Bronchial epithelial cell (primary cell): ENCODE results near the gene C10orf120. TPM values are rescaled to one million over a fixed set of nuclear protein-coding genes. Genes with fewer than 3 reads are reported as not detected.

Source experiments
- DNase-seq: peaks from one replicate; pipeline ENCODE4 v3.0.0-alpha.2; 2010; ENCODE audit warnings: low read depth
- FAIRE-seq: peaks from 2 replicates; lab custom pipeline; 2011; peaks lifted over from hg19 to GRCh38; lab: Jason Lieb, UNC
- H3K27me3 ChIP-seq: 2 replicates; pipeline ENCODE4 v1.5.1; 2011; ENCODE audit warnings: low read length; ENCODE audit not compliant: control insufficient read depth, insufficient read depth
- H3K36me3 ChIP-seq: 2 replicates; pipeline ENCODE4 v1.5.1; 2011; ENCODE audit warnings: low read length; ENCODE audit not compliant: control insufficient read depth, insufficient read depth
- H3K4me3 ChIP-seq: 2 replicates; pipeline ENCODE4 v1.5.1; 2011; ENCODE audit warnings: mild to moderate bottlenecking, low read depth, low read length, control low read depth
- total RNA-seq: library from RNA; depleted of rRNA; stranded (reverse); fragments of >200 nt; gene quantifications from 2 replicates; pipeline ENCODE4 v1.2.1, GENCODE V29; 2014
- TF ChIP-seq, protein P1 (sequence below): IDR thresholded peaks from 2 replicates; pipeline ENCODE4 v1.5.1; 2011; ENCODE audit warnings: mild to moderate bottlenecking, moderate library complexity, low read length, control low read depth, inconsistent platforms; ENCODE audit not compliant: insufficient read depth, severe bottlenecking

C10orf120 gene
- total RNA-seq, 1 donor from 2014 or later, result not detected

- TF ChIP-seq, protein P1, sequence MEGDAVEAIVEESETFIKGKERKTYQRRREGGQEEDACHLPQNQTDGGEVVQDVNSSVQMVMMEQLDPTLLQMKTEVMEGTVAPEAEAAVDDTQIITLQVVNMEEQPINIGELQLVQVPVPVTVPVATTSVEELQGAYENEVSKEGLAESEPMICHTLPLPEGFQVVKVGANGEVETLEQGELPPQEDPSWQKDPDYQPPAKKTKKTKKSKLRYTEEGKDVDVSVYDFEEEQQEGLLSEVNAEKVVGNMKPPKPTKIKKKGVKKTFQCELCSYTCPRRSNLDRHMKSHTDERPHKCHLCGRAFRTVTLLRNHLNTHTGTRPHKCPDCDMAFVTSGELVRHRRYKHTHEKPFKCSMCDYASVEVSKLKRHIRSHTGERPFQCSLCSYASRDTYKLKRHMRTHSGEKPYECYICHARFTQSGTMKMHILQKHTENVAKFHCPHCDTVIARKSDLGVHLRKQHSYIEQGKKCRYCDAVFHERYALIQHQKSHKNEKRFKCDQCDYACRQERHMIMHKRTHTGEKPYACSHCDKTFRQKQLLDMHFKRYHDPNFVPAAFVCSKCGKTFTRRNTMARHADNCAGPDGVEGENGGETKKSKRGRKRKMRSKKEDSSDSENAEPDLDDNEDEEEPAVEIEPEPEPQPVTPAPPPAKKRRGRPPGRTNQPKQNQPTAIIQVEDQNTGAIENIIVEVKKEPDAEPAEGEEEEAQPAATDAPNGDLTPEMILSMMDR, result no peak
- H3K36me3 ChIP-seq, result no peaks in the 10 kb centered on the region
- DNase-seq (no peak), FAIRE-seq (no peak)
- H3K4me3 ChIP-seq, result no peak overlapping the region
- H3K27me3 ChIP-seq, result no peaks in the 10 kb centered on the region
Measured at GRCh38 chr10:122665329-122665860, 34.3 kb downstream of the C10orf120 start.

- Histone ChIP-seq H3K4me3 (no peak overlapping the region), H3K27me3 (no peaks in the 10 kb centered on the region), H3K36me3 (no peaks in the 10 kb centered on the region)
- TF ChIP-seq, protein P1, result no peak
- no peak for DNase-seq
- no peak for FAIRE-seq
Measured at GRCh38 chr10:122664501-122664900, 35.1 kb downstream of the C10orf120 start.

DNA sequence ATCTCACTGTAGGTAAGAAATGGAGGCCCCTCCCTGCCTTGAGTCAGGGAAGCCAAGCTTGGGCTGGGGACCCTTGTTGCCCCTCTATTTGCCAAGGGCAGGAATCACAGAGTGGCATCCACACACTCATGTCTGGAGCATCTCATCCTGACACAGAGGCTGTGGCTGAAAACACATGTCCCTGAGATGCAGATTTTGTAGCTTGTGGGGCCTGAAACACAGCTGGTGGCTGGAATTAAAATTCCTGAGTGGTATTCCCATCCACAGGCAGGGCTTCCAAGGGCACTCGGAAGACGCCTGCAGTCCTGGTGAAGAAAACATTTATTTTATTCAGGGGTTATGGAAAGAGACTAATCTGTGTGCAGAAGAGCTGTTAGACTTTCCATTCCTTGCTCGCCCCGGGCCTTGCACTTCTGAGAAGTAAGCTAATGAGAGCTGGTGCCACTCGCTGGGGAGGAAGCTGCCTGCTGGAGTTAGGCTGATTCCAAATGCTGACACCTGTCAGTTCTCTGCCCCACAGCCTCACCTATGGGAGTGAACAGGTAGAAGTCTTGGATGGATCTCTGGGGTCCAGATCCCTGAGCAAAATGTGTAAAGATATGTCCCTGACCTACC, 36.0 kb downstream of the C10orf120 start:
- FAIRE-seq (no peak), DNase-seq (no peak)
- Histone ChIP-seq H3K4me3 (no peak overlapping the region), H3K27me3 (no peaks in the 10 kb centered on the region), H3K36me3 (no peaks in the 10 kb centered on the region)
- TF ChIP-seq, protein P1, result no peak

- FAIRE-seq, result no peak
- Histone ChIP-seq H3K27me3 (no peaks in the 10 kb centered on the region), H3K4me3 (no peak overlapping the region), H3K36me3 (no peaks in the 10 kb centered on the region)
- DNase-seq, result no peak
- TF ChIP-seq, protein P1, result no peak
Measured at GRCh38 chr10:122662231-122662630, 37.4 kb downstream of the C10orf120 start.

DNA sequence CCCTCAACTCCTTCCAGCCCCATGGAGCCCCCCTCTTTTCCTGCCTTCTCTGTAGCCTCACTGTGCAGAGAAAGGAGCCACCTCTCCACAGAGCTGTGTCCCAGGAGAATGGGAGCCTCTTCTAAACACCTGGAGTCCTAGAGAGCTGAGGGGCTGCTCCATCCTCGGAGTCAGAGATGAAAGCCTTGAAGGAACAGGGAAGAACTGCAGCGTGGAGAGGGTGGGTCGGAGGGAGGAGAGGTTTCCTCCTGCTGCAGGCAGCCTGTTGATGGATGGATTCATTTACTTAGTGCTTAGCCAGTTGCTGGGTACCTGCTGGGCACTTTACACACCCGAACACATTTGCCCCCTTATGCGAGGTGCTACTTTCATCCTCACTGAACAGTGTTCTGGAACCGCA, 39.0 kb downstream of the C10orf120 start:
- no peaks in the 10 kb centered on the region for H3K27me3 ChIP-seq
- TF ChIP-seq, protein P1, result no peak
- H3K36me3 ChIP-seq, result no peaks in the 10 kb centered on the region
- FAIRE-seq (peak; percentile 50), DNase-seq (no peak)
- H3K4me3 ChIP-seq, result no peak overlapping the region

DNA sequence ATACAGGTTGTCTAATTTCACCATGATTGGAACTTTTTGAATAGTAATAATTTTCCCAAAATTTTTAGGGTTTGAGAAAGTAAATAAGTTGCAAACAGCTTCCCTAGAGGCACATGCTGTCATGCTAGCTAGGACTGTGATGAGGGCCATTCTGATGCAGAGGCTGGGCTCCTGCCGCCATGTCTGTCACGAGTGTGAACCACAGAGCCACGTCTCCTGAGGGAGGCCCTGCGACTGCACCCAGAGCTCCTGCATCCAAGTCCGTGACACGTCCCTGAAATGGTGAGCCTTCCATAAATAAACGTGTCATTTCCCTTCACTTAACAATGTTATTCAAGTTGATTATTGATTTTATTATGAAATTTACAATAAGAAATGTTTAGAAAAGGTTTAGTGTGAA, 40.0 kb downstream of the C10orf120 start:
- Histone ChIP-seq H3K4me3 (no peak overlapping the region), H3K36me3 (no peaks in the 10 kb centered on the region), H3K27me3 (no peaks in the 10 kb centered on the region)
- DNase-seq, result no peak
- FAIRE-seq, result no peak
- TF ChIP-seq, protein P1, result no peak
